GM21515 (cell line): ENCODE data around the gene PRICKLE2.

Experiments used
- ATAC-seq: cut with Tn5 transposase; IDR thresholded peaks from one replicate; pipeline ENCODE4 v1.9.1; 2021; ENCODE audit not compliant: unreplicated experiment

The PRICKLE2 gene

DNA sequence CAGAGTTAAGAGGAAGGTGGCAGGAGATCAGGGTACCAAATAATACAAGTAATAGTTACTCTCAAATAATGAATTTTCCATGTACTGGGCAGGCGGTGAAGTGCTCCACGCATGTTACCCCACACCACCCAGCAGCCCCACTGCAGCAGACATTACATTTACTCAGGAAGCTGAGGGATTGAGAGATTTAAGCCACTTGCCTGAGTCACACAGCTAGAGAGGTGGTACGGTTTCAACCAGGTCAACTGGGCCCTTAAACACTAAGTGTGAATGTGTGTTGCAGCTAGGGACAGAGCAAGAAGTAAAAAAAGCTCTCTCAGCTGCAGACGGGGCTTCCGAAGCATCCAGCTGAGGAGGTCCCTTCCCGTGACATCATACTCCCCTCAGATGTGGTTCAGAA lies 91.3 kb downstream of the PRICKLE2 start:
- no peak for ATAC-seq

DNA sequence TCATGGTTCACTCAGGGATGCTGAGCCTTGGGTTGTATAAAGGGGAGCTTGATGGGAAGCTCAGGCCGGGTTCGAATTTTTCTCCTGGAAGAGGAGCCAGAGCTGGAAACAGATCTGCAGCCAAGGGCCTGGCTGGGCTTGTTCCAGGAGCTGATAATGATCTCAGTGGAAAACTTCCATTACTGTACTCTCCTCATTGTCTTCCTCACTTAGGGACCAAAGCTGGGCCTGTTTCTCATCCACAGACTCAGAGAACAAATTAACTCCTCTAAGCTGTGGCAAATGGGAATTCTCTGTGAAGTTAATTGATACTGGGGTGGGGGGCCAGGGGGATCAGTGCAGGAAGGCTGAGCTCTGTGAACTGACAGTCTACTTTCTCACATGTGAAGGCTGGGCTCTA lies 92.0 kb downstream of the PRICKLE2 start:
- ATAC-seq: no peak

DNA sequence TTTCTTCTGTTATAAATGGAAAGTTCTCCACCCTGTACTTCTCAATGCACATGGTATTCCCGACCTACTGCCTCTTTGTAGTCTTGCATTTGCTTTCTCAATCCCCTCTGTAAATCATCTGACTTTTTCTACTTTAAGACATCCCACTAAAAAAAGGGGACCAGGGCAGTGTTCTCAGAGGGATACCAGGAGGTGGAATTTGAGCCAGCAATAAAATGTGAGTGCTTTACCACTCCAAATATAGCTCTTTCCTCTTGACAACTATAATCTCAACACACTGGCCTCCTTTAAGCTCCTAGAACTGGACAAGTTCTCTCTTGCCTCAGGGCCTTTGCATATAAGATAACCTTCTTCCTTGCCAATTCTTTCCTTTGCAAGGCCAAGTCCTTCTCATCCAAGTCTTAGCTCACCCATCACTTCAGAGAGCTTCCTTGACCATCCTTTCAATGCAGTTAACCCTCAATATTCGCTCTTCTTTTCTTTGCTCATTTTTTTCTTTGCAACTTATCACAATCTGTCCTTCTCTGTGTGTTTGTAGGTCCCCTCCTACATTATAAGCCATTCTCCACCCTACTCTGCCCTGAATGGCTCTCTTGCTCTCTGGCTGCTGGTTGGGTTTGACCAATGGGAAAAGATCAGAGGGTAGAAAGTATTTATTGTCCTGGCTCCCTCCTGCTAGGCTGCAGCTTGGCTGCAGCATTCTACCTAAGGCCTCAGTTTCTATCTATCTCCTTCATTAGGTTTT lies 93.4 kb downstream of the PRICKLE2 start:
- ATAC-seq: no peak

DNA sequence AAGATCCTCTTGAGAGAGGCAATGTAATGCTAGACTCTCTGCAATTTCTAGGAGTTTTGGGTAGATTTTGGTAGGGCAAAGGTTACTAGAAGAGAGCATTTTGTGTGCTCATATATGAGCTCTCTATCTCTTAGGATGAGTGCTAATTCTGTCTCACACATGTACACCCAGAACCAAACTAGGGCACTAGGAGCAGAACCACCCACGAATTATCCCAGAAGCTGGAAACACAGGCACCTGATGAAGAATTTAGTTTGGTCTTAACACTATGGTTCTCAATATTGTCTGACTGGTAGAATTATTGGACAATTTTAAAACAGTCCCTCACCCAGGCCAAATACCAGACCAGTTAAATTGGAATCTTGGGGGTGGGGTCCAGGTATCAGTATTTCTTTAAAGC lies 94.8 kb downstream of the PRICKLE2 start:
- ATAC-seq: no peak

DNA sequence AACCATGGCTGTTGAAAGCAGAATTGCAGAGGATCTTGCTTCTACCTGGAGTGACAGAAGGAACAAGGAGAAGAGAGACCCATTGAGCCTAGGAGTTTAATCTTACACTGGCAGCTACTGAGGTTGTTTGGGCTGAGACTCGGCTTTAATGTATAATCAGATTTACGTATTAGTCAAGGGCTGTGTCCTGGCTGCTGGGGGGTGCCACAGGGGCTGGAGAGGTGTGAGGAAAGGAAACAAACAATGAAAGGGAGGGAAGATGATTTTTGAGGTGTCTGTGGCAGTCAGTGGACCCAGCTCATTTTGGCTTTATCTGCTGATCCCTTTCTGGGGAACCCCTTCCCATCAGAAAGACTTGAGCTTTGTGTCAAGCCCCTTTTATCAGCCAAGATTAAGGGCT lies 95.7 kb downstream of the PRICKLE2 start:
- no peak for ATAC-seq

DNA sequence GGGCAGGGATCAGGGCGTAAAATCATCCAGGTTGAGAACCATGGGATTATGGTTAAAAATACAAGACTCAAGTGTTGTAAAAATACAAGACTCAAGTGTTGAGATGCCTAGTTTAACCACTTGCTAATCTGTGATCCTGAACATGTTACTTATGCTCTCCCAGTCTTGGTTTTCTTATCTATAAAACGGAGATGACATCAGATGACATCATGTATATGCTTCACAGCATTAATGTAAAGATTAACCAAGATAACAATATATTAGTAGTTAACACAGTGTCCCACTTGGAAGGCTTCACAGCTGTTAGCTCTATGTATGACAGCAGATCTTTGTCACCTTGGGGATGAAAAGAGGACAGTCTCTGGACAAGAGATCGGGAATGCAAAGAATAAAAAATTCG lies 96.2 kb downstream of the PRICKLE2 start:
- ATAC-seq: no peak

DNA sequence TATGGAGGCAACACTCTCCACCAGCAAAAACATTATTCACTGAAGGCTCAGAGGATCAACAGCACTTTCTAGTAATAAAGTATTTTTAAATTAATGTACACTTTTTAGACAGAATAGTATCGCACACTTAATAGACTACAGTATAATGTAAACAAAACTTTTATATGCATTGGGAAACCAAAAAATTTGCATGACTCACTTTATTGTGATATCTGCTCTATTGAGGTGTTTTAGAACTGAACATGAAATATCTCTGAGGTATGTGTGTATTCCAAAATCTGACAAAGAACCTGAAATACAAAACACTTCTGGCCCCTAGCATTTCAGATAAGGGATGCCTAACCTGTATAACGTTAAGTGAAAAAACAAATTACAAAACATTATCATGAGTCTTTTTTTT lies 99.7 kb downstream of the PRICKLE2 start:
- ATAC-seq: no peak

DNA sequence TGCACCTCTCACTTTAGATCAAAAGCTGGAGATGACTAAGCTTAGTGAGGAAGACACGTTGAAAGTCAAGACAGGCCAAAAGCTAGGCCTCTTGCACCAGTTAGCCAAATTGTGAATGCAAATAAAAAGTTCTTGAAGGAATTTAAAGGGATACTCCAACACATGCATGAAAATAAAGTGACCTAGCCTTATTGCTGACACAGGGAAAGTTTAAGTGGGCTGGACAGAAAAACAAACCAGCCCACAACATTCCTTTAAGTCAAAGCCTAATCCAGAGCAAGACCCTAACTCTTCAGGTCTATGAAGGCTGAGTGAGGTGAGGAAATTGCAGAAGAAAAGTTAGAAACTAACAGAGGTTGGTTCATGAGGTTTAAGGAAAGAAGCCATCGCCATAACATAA lies 101.3 kb downstream of the PRICKLE2 start:
- no peak for ATAC-seq

DNA sequence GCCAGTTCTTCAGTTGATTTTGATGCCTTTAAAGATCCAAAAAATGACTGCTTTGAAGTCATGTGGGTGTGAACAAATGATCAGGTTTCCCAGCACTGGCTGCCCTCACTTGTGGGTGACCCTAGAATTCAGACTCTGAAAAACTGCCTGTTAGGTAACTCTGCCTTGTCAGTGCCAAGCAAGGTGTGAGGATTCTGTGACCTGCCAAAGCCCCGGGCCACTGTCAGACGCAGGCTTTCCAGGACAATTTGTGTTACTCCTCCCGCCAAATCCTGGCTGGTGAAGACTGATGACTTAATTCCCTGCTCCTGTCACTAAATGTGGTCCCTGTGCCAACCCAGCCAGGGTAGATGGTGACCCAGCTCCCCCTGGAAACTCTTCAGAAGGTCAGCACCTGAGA lies 102.8 kb downstream of the PRICKLE2 start:
- no peak for ATAC-seq

DNA sequence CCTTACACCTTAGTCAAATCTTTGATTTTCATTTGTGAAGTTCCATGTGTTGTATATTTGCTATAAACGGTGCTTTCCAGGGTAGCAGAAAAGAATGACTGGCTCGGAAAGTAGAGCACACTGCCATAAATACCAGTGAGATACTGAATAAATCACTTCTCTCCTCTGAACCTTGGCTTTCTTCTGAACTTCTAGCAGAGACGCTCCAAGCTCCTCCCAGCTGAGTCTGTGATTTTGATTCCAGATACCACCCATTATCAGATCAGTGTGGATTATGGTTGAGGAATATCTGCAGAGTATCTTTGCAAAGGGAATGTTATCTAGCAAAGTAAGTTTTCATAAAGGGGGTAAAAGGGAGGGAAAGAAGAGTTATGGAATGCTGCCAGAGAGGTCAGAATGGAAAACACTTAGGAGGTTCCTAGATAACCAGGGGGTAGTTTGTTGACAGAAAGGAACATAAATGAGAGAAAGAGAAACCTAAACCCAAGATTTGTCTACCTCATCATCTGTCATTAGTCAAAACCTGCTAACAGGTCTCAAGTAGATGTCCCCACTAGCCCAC lies 103.4 kb downstream of the PRICKLE2 start:
- no peak for ATAC-seq

DNA sequence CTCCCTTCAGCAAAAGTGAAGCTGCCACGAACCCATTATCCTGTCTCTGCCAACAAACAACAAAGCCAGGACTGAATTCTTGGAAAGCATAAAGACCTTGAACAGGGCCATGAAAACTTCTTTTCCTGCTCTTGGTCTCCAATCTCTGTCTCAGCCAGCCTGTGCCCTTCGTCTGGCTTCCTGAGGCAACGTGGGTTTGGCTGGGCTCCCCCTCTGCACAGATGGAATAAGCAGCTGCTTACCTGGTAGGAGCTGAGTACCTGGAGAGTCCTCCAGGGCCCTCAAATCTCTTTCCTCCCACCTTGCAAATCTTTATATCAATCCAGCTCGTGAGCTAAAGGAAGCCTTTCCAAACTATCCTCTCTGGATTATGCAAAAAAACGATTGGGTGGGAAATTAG lies 104.4 kb downstream of the PRICKLE2 start:
- ATAC-seq: no peak

DNA sequence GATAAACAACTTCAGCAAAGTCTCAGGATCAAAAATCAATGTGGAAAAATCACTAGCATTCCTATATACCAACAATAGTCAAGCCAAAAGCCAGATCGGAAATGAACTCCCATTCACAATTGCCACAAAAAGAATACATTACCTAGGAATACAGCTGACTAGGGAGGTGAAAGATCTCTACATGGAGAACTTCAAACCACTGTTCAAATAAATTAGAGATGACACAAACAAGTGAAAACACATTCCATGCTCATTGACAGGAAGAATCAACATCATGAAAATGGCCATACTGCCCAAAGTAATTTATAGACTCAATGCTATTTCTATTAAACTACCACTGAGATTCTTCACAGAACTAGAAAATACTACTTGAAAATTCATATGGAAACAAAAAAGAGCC lies 107.8 kb downstream of the PRICKLE2 start:
- no peak for ATAC-seq

DNA sequence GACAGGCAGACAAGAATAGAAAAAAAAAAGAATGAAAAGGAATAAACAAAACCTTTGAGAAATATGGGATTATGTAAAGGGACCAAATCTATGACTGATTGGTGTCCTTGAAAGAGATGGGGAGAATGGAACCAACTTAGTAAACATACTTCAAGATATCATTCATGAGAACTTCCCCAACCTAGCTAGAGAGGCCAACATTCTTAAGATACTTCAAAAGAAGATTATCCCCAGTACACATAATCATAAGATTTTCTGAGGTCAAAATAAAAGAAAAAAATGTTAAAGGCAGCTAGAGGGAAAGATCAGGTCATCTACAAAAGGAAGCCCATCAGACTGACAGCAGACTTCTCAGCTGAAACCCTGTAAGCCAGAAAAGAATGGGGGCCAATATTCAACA lies 110.6 kb downstream of the PRICKLE2 start:
- ATAC-seq: no peak

DNA sequence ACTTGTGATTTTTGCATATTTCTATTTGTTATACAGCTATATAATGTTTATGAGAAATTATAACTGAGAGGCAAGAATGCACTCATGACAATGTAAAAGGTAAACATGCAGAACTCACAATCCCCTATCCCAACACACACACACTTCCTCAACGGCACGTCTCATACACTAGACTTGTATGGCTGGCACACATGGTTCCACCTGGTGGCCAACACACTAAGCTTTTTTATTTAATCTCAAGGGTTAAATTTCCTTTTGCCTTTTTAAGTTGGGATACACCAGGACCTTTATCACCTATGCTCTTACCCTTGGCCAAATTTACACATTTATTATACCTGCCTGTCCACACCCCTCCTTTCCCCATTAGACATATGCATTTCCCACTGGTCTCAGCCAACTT lies 113.4 kb downstream of the PRICKLE2 start:
- ATAC-seq: no peak

DNA sequence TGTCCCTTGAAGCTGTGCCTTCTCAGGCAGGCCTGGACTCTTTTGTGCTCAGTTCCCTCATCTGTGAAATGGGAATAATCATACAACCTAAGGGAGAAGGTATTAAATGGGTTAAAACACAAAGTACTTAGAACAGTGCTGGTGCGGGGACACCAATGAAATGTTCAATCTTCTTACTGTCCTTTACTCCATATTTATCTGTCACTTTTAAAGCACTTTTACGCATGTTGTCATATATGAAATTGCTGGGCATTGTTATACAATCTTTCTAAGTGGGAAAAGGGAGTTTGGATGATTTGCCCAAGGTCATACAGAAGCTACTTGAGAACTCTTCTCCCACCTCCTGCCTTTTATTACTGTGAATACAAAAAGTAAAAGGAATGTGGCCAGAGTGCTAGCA lies 114.2 kb downstream of the PRICKLE2 start:
- no peak for ATAC-seq

DNA sequence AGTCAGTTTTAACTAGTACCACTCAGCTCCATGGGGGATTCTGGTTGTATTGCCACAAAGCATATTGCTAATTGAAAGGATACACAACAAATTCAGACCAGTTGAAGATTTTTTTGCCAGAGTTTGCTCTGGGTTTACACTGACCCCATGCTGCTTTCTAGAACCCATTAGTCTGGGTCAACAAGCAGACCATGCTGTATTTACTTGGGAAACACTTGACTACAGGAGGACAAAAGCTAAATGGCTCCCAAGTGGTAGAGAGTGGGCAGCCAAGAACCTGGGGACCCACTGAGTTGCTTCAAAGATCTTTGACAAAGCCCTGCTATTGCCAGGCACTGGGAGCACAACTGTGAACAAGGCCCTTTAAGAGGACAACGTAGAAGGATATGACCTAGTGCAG lies 115.2 kb downstream of the PRICKLE2 start:
- ATAC-seq: no peak

DNA sequence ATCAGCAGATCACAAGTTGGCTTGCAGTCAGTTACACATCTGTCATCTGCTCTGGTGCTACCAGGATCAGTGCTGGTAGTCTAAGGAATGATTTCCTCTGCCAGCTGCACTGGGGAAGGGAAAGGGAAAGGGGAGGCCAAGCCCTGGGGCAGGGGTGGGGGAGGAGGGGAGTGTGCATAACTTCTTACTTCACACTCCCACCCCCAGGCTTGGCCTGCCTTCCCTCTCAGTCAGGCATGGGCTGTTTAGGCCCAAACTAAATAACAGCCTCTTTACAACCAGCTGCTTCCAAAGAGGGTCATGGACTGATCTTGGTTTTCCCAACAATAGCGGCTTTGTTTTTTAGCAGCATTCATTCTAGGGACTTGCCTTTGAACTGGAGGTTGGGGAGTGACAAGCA lies 115.8 kb downstream of the PRICKLE2 start:
- no peak for ATAC-seq

DNA sequence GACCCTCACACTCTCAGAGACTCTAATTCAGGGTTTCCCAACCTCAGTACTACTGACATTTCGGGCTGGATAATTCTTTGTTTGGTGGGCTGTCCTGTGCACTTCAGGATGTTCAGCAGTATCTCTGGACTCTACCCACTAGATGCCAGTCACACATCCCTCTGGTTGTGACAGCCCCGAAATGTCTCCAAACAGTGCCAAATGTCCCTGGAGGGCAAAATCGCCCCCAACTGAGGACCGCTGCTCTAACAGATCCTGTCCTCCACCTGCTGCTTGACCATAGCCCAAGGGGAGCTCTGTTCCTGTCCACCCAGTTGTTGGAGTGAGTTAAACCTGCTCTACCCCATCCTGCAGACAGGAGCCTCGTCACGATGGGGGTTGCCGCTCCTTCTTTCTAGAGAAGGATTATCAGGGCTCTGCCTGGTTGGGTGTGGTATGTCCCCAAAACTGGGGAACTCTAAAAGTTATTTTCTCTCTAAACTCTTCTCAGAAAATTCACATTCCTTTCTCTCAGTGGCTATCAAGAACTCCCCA lies 116.4 kb downstream of the PRICKLE2 start:
- no peak for ATAC-seq

DNA sequence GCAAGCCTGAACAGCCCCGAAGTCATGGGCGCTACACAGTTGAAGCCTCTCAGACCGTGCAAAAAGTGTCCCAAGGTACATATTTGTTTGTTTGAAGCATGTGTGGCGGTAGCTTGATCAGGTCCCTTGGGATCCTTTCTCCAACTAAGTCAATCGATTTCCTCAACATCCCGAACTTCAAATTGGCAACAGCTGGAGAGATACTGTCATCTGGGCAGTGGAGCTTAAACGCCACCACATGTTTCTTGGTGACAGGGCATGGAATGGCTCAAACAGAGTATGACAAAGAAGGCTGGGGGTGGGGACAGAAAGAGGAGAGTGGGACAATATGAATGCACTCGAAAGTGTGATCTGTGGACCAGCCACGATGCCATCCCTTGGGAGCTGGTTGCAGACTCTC lies 117.0 kb downstream of the PRICKLE2 start:
- ATAC-seq: no peak

DNA sequence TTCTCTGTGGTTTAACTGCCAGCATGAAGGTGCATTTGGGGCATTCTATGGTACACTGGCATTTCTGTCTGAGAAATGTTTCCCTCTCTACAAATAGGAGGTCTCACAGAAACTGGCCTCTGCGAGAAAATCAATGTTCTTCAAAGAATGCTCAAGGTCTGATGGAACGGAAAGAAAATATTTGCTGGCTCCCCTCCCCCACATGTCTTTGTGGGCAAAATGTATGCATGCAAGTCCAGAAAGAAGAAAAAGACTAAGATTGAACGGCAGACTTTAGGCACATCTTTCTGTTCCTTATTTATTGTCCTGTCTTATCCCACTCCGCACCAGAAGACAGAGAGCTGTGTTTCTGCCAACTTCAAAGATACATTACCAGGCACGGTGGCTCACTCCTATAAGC lies 118.1 kb downstream of the PRICKLE2 start:
- no peak for ATAC-seq

DNA sequence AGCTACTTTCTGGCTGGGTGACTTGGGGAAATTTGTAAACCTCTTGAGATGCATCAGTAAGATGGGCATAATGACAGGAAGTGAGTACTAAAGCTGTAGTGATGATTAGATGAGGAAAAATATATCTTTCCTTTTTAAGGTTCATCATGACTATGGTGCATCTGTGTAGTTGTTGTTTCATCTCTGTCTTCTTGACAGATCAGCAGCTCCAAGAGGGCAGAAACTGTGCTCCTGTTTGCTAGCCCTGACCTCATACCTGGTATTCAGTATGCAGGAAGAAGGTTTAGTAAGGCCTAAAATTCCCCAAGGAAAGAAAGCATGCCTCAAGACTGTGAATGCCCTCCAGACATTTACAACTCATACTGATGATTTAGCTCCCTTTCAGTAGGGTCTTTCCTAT lies 119.5 kb downstream of the PRICKLE2 start:
- no peak for ATAC-seq

DNA sequence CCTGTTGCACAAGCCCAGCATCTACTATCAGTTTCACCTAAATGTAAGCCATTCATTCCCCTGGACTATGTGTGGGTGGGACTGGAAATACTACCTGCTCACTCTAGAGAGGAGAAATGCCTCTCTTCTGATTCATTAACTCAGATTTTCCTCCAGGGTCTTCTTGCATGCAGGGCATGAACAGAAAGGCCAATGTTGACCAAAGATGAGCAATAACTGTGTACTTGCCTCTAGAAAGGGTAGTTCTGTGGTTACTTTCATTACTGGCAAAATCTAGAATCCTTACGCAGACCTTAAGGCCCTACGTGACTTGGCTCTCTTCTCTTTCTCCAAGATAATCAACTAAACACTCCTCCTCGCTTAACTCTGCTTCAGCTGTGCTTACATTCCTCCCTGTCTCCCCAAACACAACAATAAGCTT lies 120.6 kb downstream of the PRICKLE2 start:
- ATAC-seq: no peak

DNA sequence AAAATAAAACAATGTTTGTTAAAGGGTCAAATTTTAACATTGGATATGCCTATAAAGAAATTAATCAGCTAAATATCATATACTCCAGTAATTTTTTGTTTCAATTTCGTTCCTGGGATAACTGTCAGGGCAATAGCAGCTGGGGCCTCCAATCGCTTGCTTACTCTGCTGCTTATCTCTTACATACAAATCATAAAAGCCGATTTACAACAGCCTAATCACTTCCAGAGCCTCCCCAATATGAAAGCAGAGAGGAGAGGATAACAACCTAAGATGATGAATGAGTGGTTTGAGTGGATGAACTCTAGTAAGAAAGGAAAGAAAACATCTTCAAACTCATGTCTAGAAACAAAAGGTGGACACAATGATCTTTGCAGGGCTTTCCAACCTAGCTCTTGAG lies 121.3 kb downstream of the PRICKLE2 start:
- no peak for ATAC-seq
